K562 (cell line): ENCODE measurements around the gene NEDD4L. TPM values are rescaled to one million over a fixed set of nuclear protein-coding genes. Genes with fewer than 3 reads are reported as not detected.

Experiments used
- ATAC-seq: fragments of 200-7000 bp; cut with Tn5 transposase; 3 replicates; pipeline ENCODE4 v1.9.1; 2020; ENCODE audit warnings: moderate library complexity
- BruUV-seq: library from RNA; stranded (reverse); fragments of 400-500 nt; replicated peaks from 2 replicates; lab custom pipeline; 2021; lab: Mats Ljungman, UMichigan
- CTCF ChIA-PET: fragments of 300-600 bp; formaldehyde crosslinking; extraction: SDS; loops from one replicate; lab custom pipeline; 2021; ENCODE audit warnings: low intra/inter-chr PET ratio; lab: Yijun Ruan, JAX
- POLR2A ChIA-PET: fragments of 300-600, 350-650 bp; sonication (Branson Sonifier 250); formaldehyde crosslinking; extraction: SDS; loops from one replicate; lab custom pipeline; 2021; ENCODE audit warnings: antibody characterized with exemption, inconsistent platforms; lab: Yijun Ruan, JAX
- DNase-seq, 4 experiments: peaks; one replicate each; pipeline versions ENCODE4 v3.0.0 to v3.0.0-alpha.2; 2011 to 2018; ENCODE audit warnings: low spot score in 3 of 4, mixed read lengths in 3 of 4; ENCODE audit errors: extremely low read depth in 1 of 4
- FAIRE-seq: peaks from 2 replicates; lab custom pipeline; 2011; peaks lifted over from hg19 to GRCh38; lab: Jason Lieb, UNC
- H2AFZ ChIP-seq: 2 replicates; pipeline ENCODE4 v1.6.0; 2011; ENCODE audit warnings: low read depth, low read length, control low read depth, inconsistent platforms
- H3K27ac ChIP-seq: fragments of 200-600 bp; 3 replicates; pipeline ENCODE4 v1.8.0; 2011; ENCODE audit warnings: low read depth, mild to moderate bottlenecking, control low read depth, inconsistent platforms, low read length, moderate library complexity, mixed read lengths; ENCODE audit errors: extremely low read depth
- H3K27me3 ChIP-seq, 2 experiments: fragments of 300-600 bp in 1 of 2; 2 replicates in 1 of 2; 3 replicates in 1 of 2; pipeline versions ENCODE4 v1.6.0 to v1.8.0; 2011; ENCODE audit warnings: inconsistent platforms in 2 of 2, low read length in 2 of 2, mild to moderate bottlenecking in 1 of 2, mixed read lengths in 1 of 2, moderate library complexity in 1 of 2; ENCODE audit not compliant: control insufficient read depth in 2 of 2, insufficient read depth in 2 of 2
- H3K36me3 ChIP-seq: fragments of 300-600 bp; 3 replicates; pipeline ENCODE4 v1.8.0; 2011; ENCODE audit warnings: mild to moderate bottlenecking, low read length, inconsistent platforms; ENCODE audit not compliant: control insufficient read depth, insufficient read depth
- H3K4me1 ChIP-seq, 2 experiments: fragments of 200-600 bp in 1 of 2; replicated peaks in 1 of 2; 2 replicates in 1 of 2; 3 replicates in 1 of 2; pipeline versions ENCODE4 v1.5.1 to v1.8.0; 2011; ENCODE audit warnings: inconsistent platforms in 2 of 2, low read length in 2 of 2, mild to moderate bottlenecking in 1 of 2, mixed read lengths in 1 of 2, moderate library complexity in 1 of 2; ENCODE audit not compliant: control insufficient read depth in 2 of 2, insufficient read depth in 2 of 2
- H3K4me2 ChIP-seq: 2 replicates; pipeline ENCODE4 v1.6.1; 2011; ENCODE audit warnings: low read length, control low read depth, inconsistent platforms, mixed read lengths; ENCODE audit not compliant: insufficient read depth
- H3K4me3 ChIP-seq: fragments of 200-600 bp; sonication (generic), shearing (Covaris generic); 2 replicates; pipeline ENCODE4 v1.5.1; 2016; ENCODE audit warnings: control low read depth, inconsistent platforms
- H3K79me2 ChIP-seq: fragments of 200-600 bp; 3 replicates; pipeline ENCODE4 v1.8.0; 2011; ENCODE audit warnings: low read length, inconsistent platforms; ENCODE audit not compliant: control insufficient read depth, insufficient read depth
- H3K9ac ChIP-seq, 2 experiments: 2 replicates each; pipeline versions ENCODE4 v1.6.0 to v1.6.1; 2011; ENCODE audit warnings: low read depth in 2 of 2, low read length in 2 of 2, control low read depth in 1 of 2, inconsistent platforms in 1 of 2, mild to moderate bottlenecking in 1 of 2, mixed read lengths in 1 of 2; ENCODE audit not compliant: insufficient read depth in 1 of 2
- H3K9me1 ChIP-seq: one replicate; pipeline ENCODE4 v1.6.0; 2011; ENCODE audit warnings: inconsistent platforms, mild to moderate bottlenecking, low read length, moderate library complexity; ENCODE audit not compliant: control insufficient read depth, insufficient read depth
- H3K9me3 ChIP-seq: replicated peaks from 2 replicates; pipeline ENCODE4 v1.5.1; 2011; ENCODE audit warnings: low read depth, low read length, inconsistent platforms; ENCODE audit not compliant: control insufficient read depth, insufficient read depth
- H4K20me1 ChIP-seq: replicated peaks from 2 replicates; pipeline ENCODE4 v1.6.1; 2011; ENCODE audit warnings: low read length, inconsistent platforms, mixed read lengths; ENCODE audit not compliant: control insufficient read depth, insufficient read depth
- CBX2 ChIP-seq: fragments of 200-600 bp; sonication (generic); IDR thresholded peaks from one replicate; pipeline ENCODE4 v1.6.1; 2012; ENCODE audit warnings: mild to moderate bottlenecking, low read length, inconsistent platforms; ENCODE audit not compliant: insufficient read depth, poor library complexity, severe bottlenecking
- CCNT2 ChIP-seq: IDR thresholded peaks from 2 replicates; pipeline ENCODE4 v1.6.1; 2011; ENCODE audit warnings: borderline replicate concordance, low read depth, mild to moderate bottlenecking, moderate library complexity, mixed read lengths, low read length; ENCODE audit not compliant: insufficient read length; ENCODE audit errors: extremely low read depth
- CHD4 ChIP-seq: fragments of 200-600 bp; sonication (generic); IDR thresholded peaks from 3 replicates; pipeline ENCODE4 v1.6.1; 2012; ENCODE audit warnings: low read depth, mild to moderate bottlenecking, mixed read lengths, low read length, inconsistent platforms; ENCODE audit not compliant: insufficient read depth, insufficient replicate concordance, poor library complexity, severe bottlenecking
- FOSL1 ChIP-seq: fragments of 200-800 bp; sonication (Bioruptor generic); conservative IDR thresholded peaks from 2 replicates; pipeline ENCODE4 v1.6.1; 2016; ENCODE audit warnings: missing genetic modification characterization, missing compliant biosample characterization
- FOXA1 ChIP-seq: fragments of 450-650 bp; IDR thresholded peaks from 2 replicates; pipeline ENCODE4 v1.6.1; 2016; ENCODE audit warnings: mild to moderate bottlenecking, borderline replicate concordance
- GABPB1 ChIP-seq: sonication (generic); formaldehyde crosslinking; IDR thresholded peaks from 2 replicates; pipeline ENCODE4 v1.8.0; 2022; ENCODE audit warnings: mild to moderate bottlenecking, missing genetic modification reagents
- LEF1 ChIP-seq: fragments of 450-650 bp; IDR thresholded peaks from 2 replicates; pipeline ENCODE4 v1.6.1; 2016; ENCODE audit warnings: mild to moderate bottlenecking
- MCM7 ChIP-seq, 2 experiments: fragments of 450-650 bp; IDR thresholded peaks; 2 replicates each; pipeline ENCODE4 v1.6.1; 2016 to 2018
- MTA2 ChIP-seq: fragments of 450-650 bp; IDR thresholded peaks from 2 replicates; pipeline ENCODE4 v1.6.1; 2016; ENCODE audit warnings: low read depth
- NFXL1 ChIP-seq: fragments of 450-650 bp; formaldehyde crosslinking; IDR thresholded peaks from 2 replicates; pipeline ENCODE4 v1.4.0; 2021; ENCODE audit warnings: mild to moderate bottlenecking
- POLR2H ChIP-seq: IDR thresholded peaks from 2 replicates; pipeline ENCODE4 v1.6.1; 2016; ENCODE audit warnings: missing genetic modification characterization, low read depth, mild to moderate bottlenecking, control low read depth, missing compliant biosample characterization, moderate library complexity
- PTRF ChIP-seq: fragments of 450-650 bp; IDR thresholded peaks from 2 replicates; pipeline ENCODE4 v1.6.1; 2016; ENCODE audit warnings: mild to moderate bottlenecking, missing genetic modification characterization, missing compliant biosample characterization
- SIRT6 ChIP-seq: IDR thresholded peaks from one replicate; pipeline ENCODE4 v1.6.1; 2012; ENCODE audit warnings: low read depth, mild to moderate bottlenecking, control low read depth, inconsistent platforms, low read length, moderate library complexity
- TGIF2 ChIP-seq: sonication (generic); formaldehyde crosslinking; IDR thresholded peaks from 2 replicates; pipeline ENCODE4 v1.8.1; 2022; ENCODE audit warnings: mild to moderate bottlenecking, missing genetic modification reagents, moderate library complexity
- TRIM24 ChIP-seq, 2 experiments: fragments of 450-650 bp; IDR thresholded peaks; 2 replicates each; pipeline ENCODE4 v1.6.1; 2016
- ZBTB26 ChIP-seq: fragments of 450-650 bp; formaldehyde crosslinking; IDR thresholded peaks from 2 replicates; pipeline ENCODE4 v1.4.0; 2022; ENCODE audit warnings: missing genetic modification characterization
- ZBTB43 ChIP-seq: sonication (generic); formaldehyde crosslinking; IDR thresholded peaks from 2 replicates; pipeline ENCODE4 v1.8.0; 2023; ENCODE audit warnings: mild to moderate bottlenecking, missing genetic modification reagents
- ZFP91 ChIP-seq: sonication (generic); formaldehyde crosslinking; IDR thresholded peaks from 2 replicates; pipeline ENCODE4 v1.8.0; 2022; ENCODE audit warnings: mild to moderate bottlenecking, missing genetic modification reagents
- ZNF395 ChIP-seq: fragments of 200-800 bp; sonication (Bioruptor generic); IDR thresholded peaks from 2 replicates; pipeline ENCODE4 v1.6.1; 2017; ENCODE audit warnings: missing genetic modification characterization, missing compliant biosample characterization
- WGBS: fragments of 100-300 bp; shearing (Covaris generic); methylation state at CpG from one replicate; pipeline ENCODE4 v1.1.6; 2016; ENCODE audit warnings: low coverage, mixed read lengths; ENCODE audit not compliant: insufficient coverage; ENCODE audit errors: missing lambda C conversion rate; 5-methylcytosine and 5-hydroxymethylcytosine counted together
- in situ Hi-C: fragments of 300-500 bp; cut with MboI; formaldehyde crosslinking; loops from 4 replicates; pipeline ENCODE4 v1.15.0; 2018; ENCODE audit warnings: inconsistent platforms, mixed read lengths
- intact Hi-C: fragments of 100-400 bp; cut with micrococcal nuclease; formaldehyde crosslinking; loops from 2 replicates; pipeline ENCODE4 v1.14.2; 2022
- polyA plus RNA-seq, 8 experiments: library from polyadenylated mRNA; depleted of rRNA in 4 of 8; stranded (reverse) in 5 of 8; unstranded in 3 of 8; fragments of >200 nt; fragmentation: Nextera tagmentation in 2 of 8; fragmentation: Illumina TruSeq in 1 of 8; extraction: Ambion mirVana in 2 of 8; extraction: Trizol in 1 of 8; gene quantifications; 2 replicates each; pipeline versions ENCODE4 v1.2.1 to v1.2.3, GENCODE V29; 2011 to 2014; ENCODE audit warnings: inconsistent platforms in 1 of 8, missing spikeins in 1 of 8
- total RNA-seq, 7 experiments: library from RNA; depleted of rRNA in 6 of 7; stranded (reverse); fragments of >200 nt in 6 of 7; fragmentation: Illumina TruSeq in 2 of 7; extraction: Trizol in 2 of 7; gene quantifications; 2 replicates each; pipeline versions ENCODE4 v1.2.1 to v1.2.3, GENCODE V29; 2011 to 2021; ENCODE audit warnings: low replicate concordance in 1 of 7

Gene NEDD4L
- total and polyA plus RNA-seq, 9 of the 15 experiments (the other 6 are each of a cell fraction or from before 2014, with no cell fraction given) = 8.1 to 33.4 (median 19.9) TPM

- no peak overlapping the region for H3K4me2 ChIP-seq
- no peaks in the 10 kb centered on the region for H3K27me3 ChIP-seq
- H3K4me1 ChIP-seq = peaks cover 0 to 6% of the 10 kb centered on the region in 2 experiments; a peak in 2 of 5 replicates
- no peaks in the 10 kb centered on the region for H3K36me3 ChIP-seq
- BruUV-seq = no TSS peak
- no peak for FAIRE-seq
- H3K27ac ChIP-seq = no peak overlapping the region
- CTCF ChIA-PET = no interaction called here
- in situ Hi-C loops (loop anchor here (25.0 kb wide), 1 partner anchor 304 kb away; no protein-coding TSS in a partner anchor), intact Hi-C loops (no loop called here)
- no peaks in the 10 kb centered on the region for H3K9me1 ChIP-seq
- H3K9ac ChIP-seq = no peak overlapping the region
- H4K20me1 ChIP-seq = no peaks in the 10 kb centered on the region
- H3K4me3 ChIP-seq = no peak overlapping the region
- POLR2A ChIA-PET = no interaction called here
- no peak for ATAC-seq
- 48% methylated on average over 4 of the region's 4 CpGs for WGBS
- no peaks in the 10 kb centered on the region; the same call in 2 of the 3 replicates for H3K79me2 ChIP-seq
- DNase-seq = no peak
- H2AFZ ChIP-seq = no peak overlapping the region
- H3K9me3 ChIP-seq = no peaks in the 10 kb centered on the region
- TF ChIP-seq ZFP91 (CRISPR knock-in tag) = no peak
- TF ChIP-seq PTRF (tag) = no peak
- TF ChIP-seq POLR2H (tag) = no peak
- no peak for TF ChIP-seq NFXL1 (CRISPR knock-in tag)
- no peak for TF ChIP-seq MTA2
- TF ChIP-seq ZNF395 (CRISPR knock-in tag) = no peak
- TF ChIP-seq CCNT2 = no peak
- no peak for TF ChIP-seq SIRT6
- TF ChIP-seq CHD4 = no peak
- no peak for TF ChIP-seq TGIF2 (CRISPR knock-in tag)
- TF ChIP-seq LEF1 = no peak
- no peak for TF ChIP-seq TRIM24 (IDR thresholded peaks at IDR 0.05)
- TF ChIP-seq FOXA1 = no peak
- no peak for TF ChIP-seq CBX2
- TF ChIP-seq MCM7 (IDR thresholded peaks at IDR 0.05) = no peak
- no peak for TF ChIP-seq FOSL1 (tag)
- no peak for TF ChIP-seq ZBTB43 (CRISPR knock-in tag)
- no peak for TF ChIP-seq ZBTB26 (CRISPR knock-in tag)
- no peak for TF ChIP-seq GABPB1 (CRISPR knock-in tag)
Observed at GRCh38 chr18:58183226-58183625, 139.2 kb downstream of the NEDD4L start.
